Ishikawa (cell line): ENCODE measurements around the gene SLC2A6.

ENCODE experiments used
- EGR1 ChIP-seq: IDR thresholded peaks from 2 replicates; pipeline ENCODE4 v1.6.1; 2012
- EP300 ChIP-seq: IDR thresholded peaks from 2 replicates; pipeline ENCODE4 v1.6.1; 2012; ENCODE audit warnings: borderline replicate concordance
- YY1 ChIP-seq: IDR thresholded peaks from 2 replicates; pipeline ENCODE4 v1.6.1; 2012; ENCODE audit warnings: low read depth
- ZBTB7A ChIP-seq: IDR thresholded peaks from 2 replicates; pipeline ENCODE4 v1.6.1; 2012; ENCODE audit warnings: low read depth
- TF ChIP-seq, protein P1 (sequence below): IDR thresholded peaks from 2 replicates; pipeline ENCODE4 v1.6.1; 2012; ENCODE audit warnings: low read depth, mild to moderate bottlenecking

DNA sequence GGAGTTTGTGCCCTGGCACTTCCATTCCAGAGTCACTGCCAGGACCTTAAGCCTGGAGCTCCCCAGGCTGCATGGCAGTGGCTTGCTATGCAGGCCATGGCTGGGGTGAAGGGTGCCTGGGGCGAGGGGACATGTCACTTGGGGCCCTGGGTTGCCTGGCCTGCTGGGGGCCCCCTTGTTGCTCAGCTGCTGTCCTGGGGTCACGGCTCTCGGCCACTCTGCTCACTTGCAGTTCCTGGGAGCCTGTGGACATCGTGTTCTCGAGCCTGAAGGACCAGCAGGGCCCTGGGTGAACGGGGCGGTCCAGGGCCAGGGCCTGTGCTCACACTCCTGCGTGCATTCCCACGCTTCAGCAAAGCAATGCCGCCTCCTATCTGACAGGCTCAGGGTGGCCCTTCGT is 14.5 kb upstream of the SLC2A6 start:
- no peak for TF ChIP-seq EGR1
- TF ChIP-seq YY1: no peak
- no peak for TF ChIP-seq ZBTB7A
- no peak for TF ChIP-seq EP300
- TF ChIP-seq, protein P1, sequence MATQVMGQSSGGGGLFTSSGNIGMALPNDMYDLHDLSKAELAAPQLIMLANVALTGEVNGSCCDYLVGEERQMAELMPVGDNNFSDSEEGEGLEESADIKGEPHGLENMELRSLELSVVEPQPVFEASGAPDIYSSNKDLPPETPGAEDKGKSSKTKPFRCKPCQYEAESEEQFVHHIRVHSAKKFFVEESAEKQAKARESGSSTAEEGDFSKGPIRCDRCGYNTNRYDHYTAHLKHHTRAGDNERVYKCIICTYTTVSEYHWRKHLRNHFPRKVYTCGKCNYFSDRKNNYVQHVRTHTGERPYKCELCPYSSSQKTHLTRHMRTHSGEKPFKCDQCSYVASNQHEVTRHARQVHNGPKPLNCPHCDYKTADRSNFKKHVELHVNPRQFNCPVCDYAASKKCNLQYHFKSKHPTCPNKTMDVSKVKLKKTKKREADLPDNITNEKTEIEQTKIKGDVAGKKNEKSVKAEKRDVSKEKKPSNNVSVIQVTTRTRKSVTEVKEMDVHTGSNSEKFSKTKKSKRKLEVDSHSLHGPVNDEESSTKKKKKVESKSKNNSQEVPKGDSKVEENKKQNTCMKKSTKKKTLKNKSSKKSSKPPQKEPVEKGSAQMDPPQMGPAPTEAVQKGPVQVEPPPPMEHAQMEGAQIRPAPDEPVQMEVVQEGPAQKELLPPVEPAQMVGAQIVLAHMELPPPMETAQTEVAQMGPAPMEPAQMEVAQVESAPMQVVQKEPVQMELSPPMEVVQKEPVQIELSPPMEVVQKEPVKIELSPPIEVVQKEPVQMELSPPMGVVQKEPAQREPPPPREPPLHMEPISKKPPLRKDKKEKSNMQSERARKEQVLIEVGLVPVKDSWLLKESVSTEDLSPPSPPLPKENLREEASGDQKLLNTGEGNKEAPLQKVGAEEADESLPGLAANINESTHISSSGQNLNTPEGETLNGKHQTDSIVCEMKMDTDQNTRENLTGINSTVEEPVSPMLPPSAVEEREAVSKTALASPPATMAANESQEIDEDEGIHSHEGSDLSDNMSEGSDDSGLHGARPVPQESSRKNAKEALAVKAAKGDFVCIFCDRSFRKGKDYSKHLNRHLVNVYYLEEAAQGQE: no peak
